Endodermal cell (in vitro differentiated cells): ENCODE data around the gene RSF1. TPM values are rescaled to one million over a fixed set of nuclear protein-coding genes. Genes with fewer than 3 reads are reported as not detected.

Source experiments
- DNase-seq: peaks from one replicate; pipeline ENCODE4 v3.0.0-alpha.2; 2017
- H3K27ac ChIP-seq: 2 replicates; pipeline ENCODE4 v1.5.1; 2013; ENCODE audit warnings: mild to moderate bottlenecking, low read depth, low read length, moderate library complexity
- H3K27me3 ChIP-seq: 2 replicates; pipeline ENCODE4 v1.6.1; 2013; ENCODE audit warnings: mild to moderate bottlenecking, low read length, moderate library complexity; ENCODE audit not compliant: insufficient read depth, control insufficient read depth, poor library complexity, severe bottlenecking
- H3K36me3 ChIP-seq: 2 replicates; pipeline ENCODE4 v1.7.0; 2013; ENCODE audit warnings: mild to moderate bottlenecking, low read length, moderate library complexity; ENCODE audit not compliant: control insufficient read depth, insufficient read depth
- H3K4me1 ChIP-seq: one replicate; pipeline ENCODE4 v1.7.0; 2013; ENCODE audit warnings: low read length; ENCODE audit not compliant: control insufficient read depth, insufficient read depth
- H3K4me3 ChIP-seq: 2 replicates; pipeline ENCODE4 v1.5.1; 2013; ENCODE audit warnings: mild to moderate bottlenecking, low read length, moderate library complexity
- H3K9ac ChIP-seq: 2 replicates; pipeline ENCODE4 v1.6.1; 2013; ENCODE audit warnings: mild to moderate bottlenecking, low read length, moderate library complexity; ENCODE audit not compliant: poor library complexity, severe bottlenecking; ENCODE audit errors: extremely low read depth
- H3K9me3 ChIP-seq: 2 replicates; pipeline ENCODE4 v1.6.1; 2013; ENCODE audit warnings: mild to moderate bottlenecking, low read length, moderate library complexity; ENCODE audit not compliant: control insufficient read depth
- H3K27ac Mint-ChIP-seq: 2 replicates; pipeline ENCODE4 v1.8.0; 2020; ENCODE audit warnings: mixed read lengths
- H3K27me3 Mint-ChIP-seq: 2 replicates; pipeline ENCODE4 v1.8.0; 2021; ENCODE audit warnings: mild to moderate bottlenecking, mixed read lengths; ENCODE audit not compliant: insufficient read depth
- H3K36me3 Mint-ChIP-seq: 2 replicates; pipeline ENCODE4 v1.8.0; 2020; ENCODE audit warnings: low read depth, mixed read lengths
- H3K4me1 Mint-ChIP-seq: 2 replicates; pipeline ENCODE4 v1.8.0; 2020; ENCODE audit warnings: mixed read lengths
- H3K4me3 Mint-ChIP-seq: 2 replicates; pipeline ENCODE4 v1.8.0; 2020; ENCODE audit warnings: mild to moderate bottlenecking, moderate library complexity, mixed read lengths
- H3K9me3 Mint-ChIP-seq: 2 replicates; pipeline ENCODE4 v1.8.0; 2020; ENCODE audit warnings: mild to moderate bottlenecking, mixed read lengths
- WGBS, 2 experiments: methylation state at CpG; one replicate each; pipeline versions ENCODE4 v1.1.5 to v1.1.7; 2013; ENCODE audit warnings: missing lambda C conversion rate in 2 of 2, mixed read lengths in 1 of 2; ENCODE audit not compliant: insufficient coverage in 1 of 2, insufficient read length in 1 of 2; 5-methylcytosine and 5-hydroxymethylcytosine counted together
- total RNA-seq, 2 donors: library from RNA; stranded (reverse); fragmentation: NEBNext Ultra II Directional in 1 of 2; extraction: Animal tissue kit (Norgen Biotek cat#: 25700) in 1 of 2; gene quantifications; 2 replicates in 1 of 2; 3 replicates in 1 of 2; pipeline ENCODE4 v1.2.1, GENCODE V29; 2021
- TF ChIP-seq, protein P1 (sequence below): fragments of 200-600 bp; sonication (generic); conservative IDR thresholded peaks from 2 replicates; pipeline ENCODE4 v1.5.0; 2021; ENCODE audit warnings: antibody characterized with exemption, mild to moderate bottlenecking

The RSF1 gene
- total RNA-seq, 2 donors from 2014 or later = 69.3 to 71.0 TPM

- Mint-ChIP-seq H3K9me3 (no peaks in the 10 kb centered on the region), H3K4me1 (peaks cover 2% of the 10 kb centered on the region), H3K27ac (no peak overlapping the region), H3K27me3 (no peaks in the 10 kb centered on the region), H3K36me3 (peaks cover 23% of the 10 kb centered on the region), H3K4me3 (no peak overlapping the region)
- 94% methylated on average over 2 of the region's 2 CpGs for WGBS, 2 experiments
- no peaks in the 10 kb centered on the region for H3K4me1 ChIP-seq
- TF ChIP-seq, protein P1, sequence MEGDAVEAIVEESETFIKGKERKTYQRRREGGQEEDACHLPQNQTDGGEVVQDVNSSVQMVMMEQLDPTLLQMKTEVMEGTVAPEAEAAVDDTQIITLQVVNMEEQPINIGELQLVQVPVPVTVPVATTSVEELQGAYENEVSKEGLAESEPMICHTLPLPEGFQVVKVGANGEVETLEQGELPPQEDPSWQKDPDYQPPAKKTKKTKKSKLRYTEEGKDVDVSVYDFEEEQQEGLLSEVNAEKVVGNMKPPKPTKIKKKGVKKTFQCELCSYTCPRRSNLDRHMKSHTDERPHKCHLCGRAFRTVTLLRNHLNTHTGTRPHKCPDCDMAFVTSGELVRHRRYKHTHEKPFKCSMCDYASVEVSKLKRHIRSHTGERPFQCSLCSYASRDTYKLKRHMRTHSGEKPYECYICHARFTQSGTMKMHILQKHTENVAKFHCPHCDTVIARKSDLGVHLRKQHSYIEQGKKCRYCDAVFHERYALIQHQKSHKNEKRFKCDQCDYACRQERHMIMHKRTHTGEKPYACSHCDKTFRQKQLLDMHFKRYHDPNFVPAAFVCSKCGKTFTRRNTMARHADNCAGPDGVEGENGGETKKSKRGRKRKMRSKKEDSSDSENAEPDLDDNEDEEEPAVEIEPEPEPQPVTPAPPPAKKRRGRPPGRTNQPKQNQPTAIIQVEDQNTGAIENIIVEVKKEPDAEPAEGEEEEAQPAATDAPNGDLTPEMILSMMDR = no peak
- DNase-seq = no peak
- no peaks in the 10 kb centered on the region for H3K27me3 ChIP-seq
- H3K36me3 ChIP-seq = peaks cover 19% of the 10 kb centered on the region
- H3K27ac ChIP-seq = no peak overlapping the region
- H3K9ac ChIP-seq = no peak overlapping the region
- no peaks in the 10 kb centered on the region for H3K9me3 ChIP-seq
- no peak overlapping the region for H3K4me3 ChIP-seq
Observed at GRCh38 chr11:77806993-77807392, 13.5 kb downstream of the RSF1 start.

- TF ChIP-seq, protein P1 = no peak
- no peak overlapping the region for H3K27ac ChIP-seq
- H3K4me1 ChIP-seq = no peaks in the 10 kb centered on the region
- H3K36me3 ChIP-seq = peaks cover 18% of the 10 kb centered on the region
- H3K27me3 Mint-ChIP-seq = no peaks in the 10 kb centered on the region
- H3K27ac Mint-ChIP-seq = peak overlapping the region; percentile 46
- H3K9me3 Mint-ChIP-seq = no peaks in the 10 kb centered on the region
- peaks cover 20% of the 10 kb centered on the region for H3K36me3 Mint-ChIP-seq
- peaks cover 3% of the 10 kb centered on the region for H3K4me1 Mint-ChIP-seq
- H3K9ac ChIP-seq = no peak overlapping the region
- no peaks in the 10 kb centered on the region for H3K27me3 ChIP-seq
- H3K9me3 ChIP-seq = no peaks in the 10 kb centered on the region
- no peak overlapping the region for H3K4me3 Mint-ChIP-seq
- no peak for DNase-seq
- no peak overlapping the region for H3K4me3 ChIP-seq
Observed at GRCh38 chr11:77806415-77806814, 14.1 kb downstream of the RSF1 start.

DNA sequence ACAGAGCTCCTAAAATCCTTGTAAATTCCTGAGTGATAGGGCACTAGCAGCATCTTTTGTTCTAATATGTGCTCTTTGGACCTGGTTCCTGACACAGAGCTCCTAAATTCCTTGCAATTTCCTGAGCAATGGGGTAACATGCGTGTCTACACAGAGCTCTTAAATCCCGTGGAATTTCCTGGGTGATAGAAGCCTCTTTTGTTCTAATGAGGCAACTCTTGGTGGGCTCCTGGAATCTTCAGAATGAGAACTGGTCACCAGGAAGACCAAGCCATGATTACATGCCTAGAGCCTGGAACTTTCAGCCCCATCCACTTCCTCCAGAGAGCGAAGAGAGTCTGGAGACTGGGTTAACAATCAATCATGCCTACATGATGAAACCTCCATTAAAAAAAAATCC lies 19.0 kb downstream of the RSF1 start:
- H3K27me3 ChIP-seq = no peaks in the 10 kb centered on the region
- no peak overlapping the region for H3K27ac ChIP-seq
- TF ChIP-seq, protein P1 = no peak
- no peaks in the 10 kb centered on the region for H3K4me1 ChIP-seq
- H3K4me3 Mint-ChIP-seq = no peak overlapping the region
- H3K27me3 Mint-ChIP-seq = no peaks in the 10 kb centered on the region
- no peak overlapping the region for H3K9ac ChIP-seq
- peaks cover 13% of the 10 kb centered on the region for H3K36me3 ChIP-seq
- DNase-seq = no peak
- 89 to 90% methylated on average over 2 to 3 of the region's 3 CpGs for WGBS, 2 experiments
- H3K9me3 Mint-ChIP-seq = peaks cover 1% of the 10 kb centered on the region
- peaks cover 4% of the 10 kb centered on the region for H3K4me1 Mint-ChIP-seq
- peaks cover 19% of the 10 kb centered on the region for H3K36me3 Mint-ChIP-seq
- no peak overlapping the region for H3K4me3 ChIP-seq
- no peaks in the 10 kb centered on the region for H3K9me3 ChIP-seq
- H3K27ac Mint-ChIP-seq = peak overlapping the region; percentile 44
